ENCODE data around the gene ANO2.

ANO2 gene

DNA sequence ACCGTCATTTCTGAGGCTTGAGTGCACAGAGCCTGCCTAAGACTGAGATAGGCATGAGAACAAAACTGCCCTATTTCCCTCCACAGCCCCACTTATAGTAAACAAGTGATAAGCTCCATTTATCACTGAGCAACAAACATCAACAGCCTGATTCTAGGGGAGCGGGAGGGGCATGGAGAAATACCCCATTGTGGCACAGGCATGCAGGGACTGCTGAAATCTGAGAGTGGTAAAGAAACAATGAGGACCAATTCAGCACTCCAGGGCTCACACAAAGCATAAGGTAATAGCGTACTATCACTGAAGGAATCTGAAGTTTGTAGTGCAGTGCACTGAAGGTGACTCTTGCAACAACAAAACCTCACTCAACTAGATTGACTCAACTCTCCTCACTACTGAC lies 186.7 kb downstream of the ANO2 start:
- in situ Hi-C loops (cut with HindIII; ENCODE audit: low sequenced_read_pairs) = loop anchor here (5.0 kb wide), 1 partner anchor 54 kb away; no protein-coding TSS in a partner anchor
- TF ChIP-seq, protein P1, sequence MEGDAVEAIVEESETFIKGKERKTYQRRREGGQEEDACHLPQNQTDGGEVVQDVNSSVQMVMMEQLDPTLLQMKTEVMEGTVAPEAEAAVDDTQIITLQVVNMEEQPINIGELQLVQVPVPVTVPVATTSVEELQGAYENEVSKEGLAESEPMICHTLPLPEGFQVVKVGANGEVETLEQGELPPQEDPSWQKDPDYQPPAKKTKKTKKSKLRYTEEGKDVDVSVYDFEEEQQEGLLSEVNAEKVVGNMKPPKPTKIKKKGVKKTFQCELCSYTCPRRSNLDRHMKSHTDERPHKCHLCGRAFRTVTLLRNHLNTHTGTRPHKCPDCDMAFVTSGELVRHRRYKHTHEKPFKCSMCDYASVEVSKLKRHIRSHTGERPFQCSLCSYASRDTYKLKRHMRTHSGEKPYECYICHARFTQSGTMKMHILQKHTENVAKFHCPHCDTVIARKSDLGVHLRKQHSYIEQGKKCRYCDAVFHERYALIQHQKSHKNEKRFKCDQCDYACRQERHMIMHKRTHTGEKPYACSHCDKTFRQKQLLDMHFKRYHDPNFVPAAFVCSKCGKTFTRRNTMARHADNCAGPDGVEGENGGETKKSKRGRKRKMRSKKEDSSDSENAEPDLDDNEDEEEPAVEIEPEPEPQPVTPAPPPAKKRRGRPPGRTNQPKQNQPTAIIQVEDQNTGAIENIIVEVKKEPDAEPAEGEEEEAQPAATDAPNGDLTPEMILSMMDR (IDR thresholded peaks at IDR 0.05; ENCODE audit: low read depth, low read length, missing control alignments) = no peak
- no peak overlapping the region for H3K4me3 ChIP-seq (ENCODE audit: low read depth, low read length)
- DNase-seq (ENCODE audit: low read depth) = no peak

DNA sequence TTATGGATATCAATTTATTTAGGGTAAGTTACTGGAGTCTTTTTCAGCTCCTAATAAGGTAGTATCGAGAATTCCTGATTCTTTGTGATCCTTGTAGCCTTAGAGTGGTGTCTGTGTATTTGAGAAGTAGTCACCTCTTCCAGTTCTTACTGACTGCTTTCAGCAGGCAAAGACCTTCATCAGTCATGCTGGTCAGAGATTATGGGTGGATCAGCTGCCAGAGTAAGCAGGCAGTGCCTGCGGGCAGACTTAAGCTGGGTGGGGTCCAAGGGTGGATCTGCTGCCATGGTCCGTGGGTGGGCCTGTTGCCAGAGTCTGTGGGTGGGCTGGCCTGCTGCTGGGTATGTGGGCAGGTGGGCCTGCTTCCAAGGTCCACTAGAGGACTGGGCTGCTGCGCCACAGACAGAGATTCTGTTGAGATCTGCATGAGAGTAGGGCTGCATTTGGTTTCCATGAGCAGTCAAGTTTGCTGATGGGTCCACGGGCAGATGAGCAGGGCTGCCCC lies 188.7 kb downstream of the ANO2 start:
- DNase-seq (ENCODE audit: low read depth) = no peak
- H3K4me3 ChIP-seq (ENCODE audit: low read depth, low read length) = no peak overlapping the region
- in situ Hi-C loops (cut with HindIII; ENCODE audit: low sequenced_read_pairs) = loop anchor here (5.0 kb wide), 1 partner anchor 56 kb away; no protein-coding TSS in a partner anchor
- TF ChIP-seq, protein P1 (IDR thresholded peaks at IDR 0.05; ENCODE audit: low read depth, low read length, missing control alignments) = no peak

DNA sequence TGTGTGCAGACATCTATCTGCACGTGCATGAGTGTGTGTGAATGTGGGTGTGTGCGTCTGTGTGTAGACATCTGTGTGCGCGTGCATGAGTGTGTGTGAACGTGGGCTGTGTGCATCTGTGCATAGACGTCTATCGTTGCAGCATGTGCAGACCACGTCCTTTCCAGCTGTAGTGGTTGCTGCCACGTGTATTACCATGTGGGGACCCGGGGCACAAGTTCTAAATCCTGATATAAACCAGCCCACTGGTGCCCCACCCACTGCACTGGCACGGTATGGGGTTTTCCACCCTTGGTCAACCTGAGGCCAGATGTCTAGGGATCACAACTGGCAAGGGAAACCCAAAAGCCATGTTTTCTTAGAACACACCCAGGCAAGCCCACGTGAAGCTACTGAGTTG lies 197.0 kb downstream of the ANO2 start:
- in situ Hi-C loops (cut with HindIII; ENCODE audit: low sequenced_read_pairs) = no loop called here

DNA sequence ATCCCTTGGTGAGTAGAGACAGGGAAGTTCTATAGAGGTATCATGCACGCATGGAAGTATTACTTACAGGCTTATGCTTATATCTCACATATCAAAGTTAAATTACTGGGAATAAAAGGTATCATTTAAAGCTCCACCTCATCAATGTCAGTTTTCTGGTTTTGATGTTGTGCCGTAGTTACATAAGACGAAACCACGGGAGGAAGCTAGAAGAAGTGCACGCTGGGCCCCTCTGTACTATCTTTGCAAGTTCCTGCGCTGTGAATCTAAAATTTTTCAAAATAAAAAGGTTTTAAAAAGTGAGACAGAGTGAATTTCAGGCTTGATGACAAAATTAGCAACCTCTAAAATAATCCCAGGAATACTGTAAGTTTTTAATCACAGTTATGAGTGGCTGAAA lies 198.1 kb downstream of the ANO2 start:
- H3K4me3 ChIP-seq (ENCODE audit: low read depth, low read length) = no peak overlapping the region
- in situ Hi-C loops (cut with HindIII; ENCODE audit: low sequenced_read_pairs) = no loop called here
- no peak for DNase-seq (ENCODE audit: low read depth)
- TF ChIP-seq, protein P1 (IDR thresholded peaks at IDR 0.05; ENCODE audit: low read depth, low read length, missing control alignments) = no peak

More for the DNA sequence above, 197.0 kb downstream of the ANO2 start:
- no peak overlapping the region for H3K4me3 ChIP-seq (ENCODE audit: low read depth, low read length)
- DNase-seq (ENCODE audit: low read depth) = no peak
- TF ChIP-seq, protein P1 (IDR thresholded peaks at IDR 0.05; ENCODE audit: low read depth, low read length, missing control alignments) = no peak

DNA sequence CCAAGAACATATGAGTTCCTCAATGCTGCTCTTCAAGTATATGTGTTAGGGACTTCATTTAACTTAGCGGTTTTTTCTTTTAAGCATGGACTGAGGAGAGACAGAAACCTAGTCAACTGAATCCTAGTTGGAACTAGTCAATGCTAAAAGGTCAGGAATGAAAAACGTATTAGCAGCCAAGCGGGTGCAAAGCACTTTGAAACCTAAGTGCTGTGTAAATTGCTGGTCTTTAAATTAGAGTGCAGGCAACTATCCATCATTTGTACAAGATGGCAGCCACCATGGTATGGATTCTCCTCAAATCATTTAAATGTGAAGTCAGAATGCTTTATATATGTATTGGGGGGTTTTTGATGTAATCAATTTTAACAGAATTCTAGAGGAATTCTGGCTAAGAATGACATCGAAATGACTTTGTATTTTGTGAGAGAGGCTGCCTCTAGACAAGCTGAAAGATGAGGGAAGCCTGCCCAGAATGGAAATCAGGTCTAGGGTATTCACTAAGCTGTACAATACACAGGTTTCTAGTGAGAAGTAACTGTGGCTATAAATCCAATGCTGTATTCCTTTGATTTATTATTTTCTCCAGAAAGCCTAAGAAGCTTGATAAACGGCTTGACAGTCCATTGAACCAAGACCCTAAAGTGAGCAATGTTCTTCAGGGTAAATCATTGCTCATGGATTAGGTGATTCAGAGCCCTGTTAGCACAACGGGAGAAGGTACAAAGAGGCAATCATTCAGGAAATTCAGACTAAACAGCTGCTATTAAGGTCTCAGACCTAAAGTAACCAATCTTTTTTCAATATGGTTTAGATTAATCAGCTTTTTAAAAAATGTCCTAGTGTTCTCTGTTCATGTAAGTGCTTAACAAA lies 198.8 kb downstream of the ANO2 start:
- DNase-seq (ENCODE audit: low read depth) = no peak
- TF ChIP-seq, protein P1 (IDR thresholded peaks at IDR 0.05; ENCODE audit: low read depth, low read length, missing control alignments) = no peak
- in situ Hi-C loops (cut with HindIII; ENCODE audit: low sequenced_read_pairs) = no loop called here
- no peak overlapping the region for H3K4me3 ChIP-seq (ENCODE audit: low read depth, low read length)

DNA sequence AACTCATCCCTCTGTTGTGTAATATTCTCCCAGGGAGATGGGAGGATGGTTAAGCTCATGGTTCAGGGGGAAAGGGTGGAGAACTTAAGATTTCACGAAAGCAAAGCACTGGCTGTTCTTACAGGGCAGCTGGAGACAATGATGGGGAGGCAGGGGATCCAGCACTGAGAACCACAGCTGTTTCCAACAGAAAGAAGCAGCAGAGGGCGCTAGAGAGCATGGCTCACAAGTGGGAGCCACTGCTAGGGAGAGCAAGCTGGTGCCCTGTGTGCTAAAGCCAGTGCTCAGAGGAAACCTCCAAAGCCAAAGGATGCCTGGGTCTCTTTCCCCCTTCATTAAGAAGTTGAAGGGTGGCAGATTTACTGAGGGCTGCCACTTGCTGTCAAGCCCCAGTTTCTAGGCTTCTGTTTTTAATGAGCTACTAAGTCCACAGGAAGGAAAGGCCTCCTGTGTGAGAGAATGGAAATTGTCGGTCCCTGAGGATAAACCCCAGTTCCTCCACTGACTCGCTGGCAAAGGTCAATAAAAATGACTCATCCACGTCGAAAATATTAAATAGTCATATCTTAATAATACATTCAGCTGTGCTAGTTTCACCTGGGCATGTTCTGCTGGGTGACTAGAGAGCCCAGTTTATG lies 199.7 kb downstream of the ANO2 start:
- no peak overlapping the region for H3K4me3 ChIP-seq (ENCODE audit: low read depth, low read length)
- TF ChIP-seq, protein P1 (IDR thresholded peaks at IDR 0.05; ENCODE audit: low read depth, low read length, missing control alignments) = peak; percentile 78
- in situ Hi-C loops (cut with HindIII; ENCODE audit: low sequenced_read_pairs) = no loop called here
- peak; percentile 9 for DNase-seq (ENCODE audit: low read depth)

Data from astrocyte of the cerebellum (primary cell).